Islet precursor cell (in vitro differentiated cells): ENCODE measurements around the gene DYSF.

Experiments
- DNase-seq: peaks from one replicate; pipeline ENCODE4 v3.0.0-alpha.2; 2018

DYSF gene

GRCh38 chr2:71682341-71682740, 229.0 kb downstream of the DYSF start:
- DNase-seq = no peak

DNA sequence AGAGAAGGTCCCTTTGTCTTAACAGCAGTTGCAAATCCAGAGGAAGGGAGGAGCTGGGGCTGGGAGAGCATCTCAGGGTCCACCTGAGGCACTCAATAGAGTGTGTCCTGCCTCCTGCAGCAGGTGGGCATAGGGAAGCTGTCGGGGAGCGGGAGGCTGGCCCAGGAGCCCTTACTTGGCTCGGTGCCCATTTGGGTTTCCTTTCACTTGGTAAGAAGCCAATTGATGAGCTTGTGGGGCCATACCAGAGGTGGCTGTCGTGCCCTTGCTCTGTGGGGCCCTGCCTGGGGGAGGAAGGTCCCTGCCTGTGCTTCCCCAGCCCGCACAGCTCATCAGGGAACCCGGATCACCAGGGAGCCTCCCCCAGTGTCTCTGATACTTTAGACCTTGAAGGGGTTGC, 229.7 kb downstream of the DYSF start:
- no peak for DNase-seq

- DNase-seq = no peak
Observed at GRCh38 chr2:71683666-71684065, 230.3 kb downstream of the DYSF start.

DNA sequence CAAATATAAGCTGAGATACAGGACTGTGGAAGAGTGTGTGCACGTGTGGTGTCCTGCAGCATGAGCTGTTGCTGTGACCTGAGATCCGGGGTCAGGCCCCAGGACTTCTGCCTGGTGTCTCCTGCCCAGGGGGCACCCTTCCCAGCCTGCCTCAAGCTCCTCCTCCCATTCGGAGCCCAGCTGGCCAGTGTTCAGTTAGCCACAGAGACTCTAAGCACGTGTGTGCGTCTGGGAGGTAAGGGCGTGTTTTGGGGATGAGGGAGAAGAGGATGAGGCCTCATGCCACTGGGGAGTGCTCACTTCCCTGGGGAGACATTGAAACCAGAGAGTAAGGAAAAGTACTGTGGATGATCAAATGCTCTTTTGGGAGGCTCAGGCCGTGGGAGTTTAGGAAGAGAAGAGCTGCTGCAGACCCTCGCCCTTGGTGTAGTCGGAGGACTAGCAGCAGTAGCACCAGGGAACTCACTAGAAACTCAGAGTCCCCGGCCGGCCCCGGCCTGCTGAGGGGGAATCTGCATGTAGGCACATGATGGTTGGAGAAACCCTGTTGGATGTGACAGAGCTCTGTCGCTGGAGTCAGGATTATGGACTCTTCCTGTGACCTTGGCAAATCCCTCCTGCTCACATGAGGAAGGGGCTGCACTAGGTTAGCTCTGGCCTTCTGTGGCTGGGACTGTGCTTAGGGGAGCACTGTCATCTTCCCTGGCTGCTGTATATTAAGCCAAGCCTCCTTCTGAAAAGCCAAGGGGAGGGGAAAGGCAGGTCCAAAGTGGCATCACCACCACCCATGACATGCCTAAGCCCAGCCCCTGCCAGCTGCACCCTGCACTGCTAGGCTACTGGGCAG, 231.1 kb downstream of the DYSF start:
- DNase-seq = no peak

GRCh38 chr2:71685073-71685848, 231.9 kb downstream of the DYSF start:
- no peak for DNase-seq

- DNase-seq = no peak
Observed at GRCh38 chr2:71685941-71686611, 232.7 kb downstream of the DYSF start.

GRCh38 chr2:71686781-71687180, 233.4 kb downstream of the DYSF start:
- DNase-seq = no peak

DNA sequence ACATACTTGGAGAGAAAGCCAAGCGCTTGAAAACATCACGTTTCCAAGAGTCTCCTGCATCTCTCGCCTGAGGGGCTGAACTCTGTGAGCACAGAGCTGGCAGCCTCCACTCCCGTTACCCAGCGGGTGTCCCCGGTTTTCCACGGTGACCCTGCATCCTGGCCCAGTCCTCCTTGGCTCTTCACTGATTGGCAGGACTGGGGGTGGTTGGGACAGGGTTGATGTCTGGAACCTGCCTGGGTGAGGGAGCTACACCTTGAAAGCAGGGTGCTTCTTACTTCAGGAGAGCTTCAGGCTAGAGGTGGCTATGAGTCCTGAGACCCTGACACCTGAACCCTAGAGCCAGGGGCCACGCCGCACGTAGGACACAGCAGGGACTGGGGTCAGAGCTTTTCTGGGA, 234.1 kb downstream of the DYSF start:
- DNase-seq = no peak

DNA sequence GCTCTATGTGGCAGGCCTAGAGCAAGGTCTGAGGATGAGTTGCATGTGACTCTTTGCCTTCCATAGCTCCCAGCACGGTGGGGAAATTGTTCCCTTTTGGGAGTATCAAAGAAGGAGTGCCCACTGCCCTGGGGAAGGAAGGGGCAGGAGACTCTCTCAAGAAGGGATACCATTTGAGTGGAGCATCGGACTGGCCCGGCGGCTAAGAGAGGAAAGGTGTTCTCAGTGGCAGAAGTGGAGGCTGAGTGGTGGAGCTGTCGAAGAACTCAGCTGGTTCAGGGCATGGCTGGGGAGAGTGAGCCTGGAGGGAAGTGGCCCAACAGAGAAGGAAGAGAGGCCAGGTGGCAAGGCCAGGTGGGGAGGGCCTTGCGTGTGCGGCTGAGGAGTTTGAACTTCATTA, 235.2 kb downstream of the DYSF start:
- no peak for DNase-seq

DNA sequence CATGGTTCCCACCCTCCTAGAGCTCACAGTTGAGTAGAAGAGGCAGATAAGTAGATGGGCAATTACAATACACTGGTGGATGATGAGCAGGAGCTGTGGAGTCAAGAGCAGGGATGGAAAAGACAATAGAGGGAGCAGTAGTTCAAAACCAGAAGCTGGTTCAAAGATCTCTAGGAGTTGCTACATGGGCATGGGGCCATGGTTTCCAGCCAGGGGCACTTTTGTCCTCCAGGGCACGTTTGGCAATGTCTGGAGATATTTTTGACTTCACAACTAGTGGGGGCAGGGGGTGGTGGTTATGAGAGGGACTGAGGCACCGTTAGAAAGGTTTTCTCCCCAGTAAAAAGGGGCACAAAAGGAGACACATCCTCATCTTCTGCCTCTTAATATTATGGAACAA, 236.0 kb downstream of the DYSF start:
- DNase-seq = no peak

- no peak for DNase-seq
Observed at GRCh38 chr2:71689968-71690834, 236.8 kb downstream of the DYSF start.

GRCh38 chr2:71690876-71691475, 237.6 kb downstream of the DYSF start:
- peak; percentile 74 for DNase-seq

- peak; percentile 72 for DNase-seq
Observed at GRCh38 chr2:71691747-71692441, 238.5 kb downstream of the DYSF start.

- no peak for DNase-seq
Observed at GRCh38 chr2:71692621-71693277, 239.4 kb downstream of the DYSF start.

DNA sequence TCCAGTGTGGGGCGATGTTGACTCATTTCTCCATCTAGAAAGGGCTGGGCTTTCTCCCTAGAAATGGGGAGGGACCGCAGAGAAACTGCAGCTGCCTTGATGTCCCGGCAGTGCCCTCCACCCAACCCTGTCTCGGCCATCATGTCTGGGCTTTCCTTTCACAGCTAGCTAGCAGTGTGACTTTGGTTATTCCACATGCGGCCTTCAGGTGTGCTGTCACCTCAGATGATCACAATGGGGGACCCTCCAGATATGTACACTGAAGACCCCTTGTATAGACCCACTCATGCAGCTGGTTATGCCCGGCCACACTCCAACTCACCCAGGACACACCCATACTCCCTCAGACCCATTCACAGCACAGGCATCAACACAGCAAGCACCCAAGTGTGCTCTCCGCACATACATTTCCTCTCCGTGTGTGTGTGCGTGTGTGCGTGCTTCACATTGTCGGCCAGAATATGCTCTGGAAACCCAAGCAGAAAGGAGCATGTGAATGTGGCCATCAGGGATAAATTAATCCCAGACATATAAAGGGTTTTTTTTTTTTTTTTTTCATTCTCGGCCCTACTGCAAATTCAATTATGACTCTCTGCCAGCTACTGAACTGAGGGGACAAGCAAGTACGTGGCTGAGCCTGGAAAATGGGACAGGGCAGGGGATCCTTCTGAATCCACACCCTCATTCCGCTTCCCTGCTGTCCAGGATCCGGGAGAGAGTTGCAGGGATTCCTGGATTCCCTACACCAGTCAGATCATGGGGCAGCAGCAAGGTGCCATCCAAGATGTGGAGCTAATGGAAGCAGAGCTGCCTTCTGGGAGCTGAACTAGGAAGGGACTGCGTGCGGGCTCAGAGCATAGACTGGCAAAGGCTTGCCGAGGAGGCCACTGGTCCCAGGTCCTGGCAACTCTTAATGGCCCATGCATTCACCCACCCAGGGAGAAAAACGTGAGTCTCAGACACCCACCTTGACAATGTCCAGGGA, 240.2 kb downstream of the DYSF start:
- no peak for DNase-seq

DNA sequence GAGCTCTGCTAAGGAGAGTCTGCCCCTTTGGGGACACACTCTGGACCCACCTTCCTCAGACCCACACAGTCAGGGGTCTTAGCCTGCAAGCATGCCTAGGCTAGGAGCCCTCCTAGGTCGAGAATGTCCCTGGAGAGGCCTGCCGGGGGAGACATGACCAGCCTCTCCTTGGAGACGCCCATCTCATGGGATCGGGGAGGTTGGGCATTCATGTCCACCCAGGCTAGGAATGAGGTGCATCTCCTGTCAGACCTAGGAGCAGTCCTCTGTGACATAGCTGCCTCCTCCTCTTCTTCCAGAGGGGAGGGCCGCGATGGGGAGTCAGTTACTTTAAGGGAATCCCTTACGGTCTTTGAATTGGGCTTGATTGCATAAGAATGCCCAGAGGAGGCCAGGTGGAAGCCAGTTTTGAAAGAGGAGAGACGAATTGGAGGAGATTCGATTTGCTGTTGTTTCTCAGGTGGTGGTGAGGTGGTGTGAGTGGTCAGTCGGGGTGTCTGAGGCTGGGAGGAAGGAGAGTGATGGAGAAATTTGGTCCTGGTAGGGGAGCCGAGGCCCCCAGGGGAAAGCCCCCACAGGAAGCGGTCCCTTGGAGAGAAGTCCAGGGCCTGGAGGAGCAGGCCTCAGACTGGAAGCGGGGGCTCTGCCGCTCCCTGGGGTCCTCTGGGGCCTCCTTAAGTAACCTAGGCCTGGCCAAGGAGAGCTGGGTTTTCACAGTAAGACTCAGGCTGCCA, 241.3 kb downstream of the DYSF start:
- DNase-seq = no peak

DNA sequence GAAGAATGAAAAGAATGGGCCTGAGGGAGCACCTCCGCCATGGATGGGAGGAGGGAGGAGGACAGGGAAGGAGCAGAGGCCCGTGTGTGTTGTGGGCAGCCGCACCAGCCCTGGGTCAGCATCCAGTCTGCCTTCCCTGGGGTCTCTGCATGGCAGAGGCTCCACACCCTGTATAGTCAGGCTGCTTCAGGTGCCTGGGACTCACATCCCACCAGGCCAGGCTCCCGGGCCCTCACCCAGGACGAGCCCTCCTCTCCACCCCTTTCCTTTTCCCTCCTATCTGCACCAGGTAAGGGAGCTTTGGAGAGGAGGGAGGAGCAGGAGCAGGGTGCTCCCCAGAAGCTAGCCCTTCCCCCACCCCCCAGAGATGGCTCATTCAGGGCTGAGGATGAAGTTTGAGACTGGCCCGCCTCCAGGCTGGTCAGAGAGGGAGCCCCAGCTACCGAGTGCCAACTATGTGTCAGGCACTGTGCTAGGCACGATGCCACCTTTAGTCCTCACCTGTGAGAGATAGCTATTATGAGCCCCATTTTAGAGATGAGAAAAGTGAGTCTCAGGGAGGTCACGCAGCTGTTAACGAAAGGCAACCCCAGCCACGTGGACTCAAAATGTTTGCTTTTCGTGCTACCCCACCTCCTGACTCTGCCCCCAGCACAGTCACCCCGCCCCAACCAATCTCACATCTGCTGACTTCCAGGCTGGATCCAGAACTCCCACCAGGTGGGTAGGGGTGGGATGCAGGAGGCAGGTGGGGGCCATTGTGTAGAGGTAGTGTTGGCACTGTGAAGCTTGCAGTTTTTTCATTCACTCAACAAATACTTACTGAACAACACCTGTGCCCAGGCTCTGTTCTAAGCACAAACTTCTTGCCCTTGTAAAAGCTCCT, 242.1 kb downstream of the DYSF start:
- DNase-seq = no peak

- no peak for DNase-seq
Observed at GRCh38 chr2:71696381-71696780, 243.0 kb downstream of the DYSF start.
